T-helper 17 cell (primary cell): Measurements from ENCODE around the gene RGS10. TPM values are rescaled to one million over a fixed set of nuclear protein-coding genes. Genes with fewer than 3 reads are reported as not detected.

Source experiments
- ATAC-seq: fragments of 150-1000 bp; cut with Tn5 transposase; 2 replicates; pipeline ENCODE4 v1.10.0; 2021; ENCODE audit warnings: mild to moderate bottlenecking, moderate library complexity
- DNase-seq, 3 donors: peaks; one replicate each; pipeline versions ENCODE4 v3.0.0 to v3.0.0-alpha.2; 2020 to 2021
- H3K9me3 ChIP-seq: one replicate; pipeline ENCODE4 v1.7.0; 2013; ENCODE audit warnings: low read length, mild to moderate bottlenecking; ENCODE audit not compliant: control insufficient read depth, poor library complexity, severe bottlenecking
- H3K27ac Mint-ChIP-seq: one replicate; pipeline ENCODE4 v1.8.0; 2022; ENCODE audit warnings: mild to moderate bottlenecking, moderate library complexity, mixed read lengths
- H3K27me3 Mint-ChIP-seq: one replicate; pipeline ENCODE4 v1.8.0; 2022; ENCODE audit warnings: mixed read lengths
- H3K36me3 Mint-ChIP-seq: one replicate; pipeline ENCODE4 v1.8.0; 2022; ENCODE audit warnings: low read depth, mixed read lengths
- H3K4me1 Mint-ChIP-seq: one replicate; pipeline ENCODE4 v1.8.0; 2022; ENCODE audit warnings: mild to moderate bottlenecking, mixed read lengths
- H3K4me3 Mint-ChIP-seq: one replicate; pipeline ENCODE4 v1.8.0; 2022; ENCODE audit warnings: mild to moderate bottlenecking, moderate library complexity, mixed read lengths
- total RNA-seq, 4 donors: library from RNA in 2 of 4; stranded (reverse) in 2 of 4; gene quantifications; one replicate each; pipeline ENCODE4 v1.2.3 and lab custom pipeline; 2022 to 2026

Gene RGS10
- total RNA-seq, 2 donors from 2014 or later: 64.7 to 135 TPM

DNA sequence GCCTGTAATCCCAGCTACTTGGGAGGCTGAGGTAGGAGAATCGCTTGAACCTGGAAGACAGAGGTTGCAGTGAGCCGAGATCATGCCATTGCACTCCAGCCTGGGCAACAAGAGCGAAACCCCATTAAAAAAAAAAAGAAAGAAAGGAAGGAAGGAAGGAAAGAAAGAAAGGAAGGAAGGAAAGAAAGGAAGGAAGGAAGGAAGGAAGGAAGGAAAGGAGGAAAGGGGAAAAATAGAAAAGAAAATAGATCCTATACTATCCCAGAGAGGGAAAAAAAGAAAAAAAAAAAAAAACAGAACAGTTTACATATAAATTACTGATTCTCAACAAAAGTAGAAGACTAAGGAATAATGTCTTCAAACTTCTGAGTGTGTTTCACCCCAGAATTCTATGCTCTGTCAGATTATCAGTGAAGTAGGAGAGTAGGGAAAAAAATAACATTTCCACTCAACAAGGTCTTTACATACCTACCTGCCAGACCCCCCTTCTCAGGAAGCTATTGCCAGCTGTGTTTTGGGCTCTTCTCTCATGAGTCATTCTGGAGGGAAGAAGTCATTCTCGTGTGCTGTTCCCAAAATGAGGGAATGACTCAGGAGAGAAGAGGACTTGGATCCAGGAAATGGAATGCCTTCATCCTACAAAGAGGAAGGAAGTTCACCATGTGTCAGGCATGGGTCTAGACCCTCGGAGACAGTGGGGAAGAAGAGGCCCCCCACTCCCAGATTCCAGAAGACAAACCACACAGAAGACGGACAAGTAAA, 20.9 kb downstream of the RGS10 start:
- H3K36me3 Mint-ChIP-seq: peaks cover 2% of the 10 kb centered on the region
- no peaks in the 10 kb centered on the region for H3K9me3 ChIP-seq
- no peak for DNase-seq
- peaks cover 29% of the 10 kb centered on the region for H3K4me1 Mint-ChIP-seq
- no peaks in the 10 kb centered on the region for H3K27me3 Mint-ChIP-seq
- no peak overlapping the region for H3K4me3 Mint-ChIP-seq
- ATAC-seq: no peak
- H3K27ac Mint-ChIP-seq: peak overlapping the region; percentile 90

DNA sequence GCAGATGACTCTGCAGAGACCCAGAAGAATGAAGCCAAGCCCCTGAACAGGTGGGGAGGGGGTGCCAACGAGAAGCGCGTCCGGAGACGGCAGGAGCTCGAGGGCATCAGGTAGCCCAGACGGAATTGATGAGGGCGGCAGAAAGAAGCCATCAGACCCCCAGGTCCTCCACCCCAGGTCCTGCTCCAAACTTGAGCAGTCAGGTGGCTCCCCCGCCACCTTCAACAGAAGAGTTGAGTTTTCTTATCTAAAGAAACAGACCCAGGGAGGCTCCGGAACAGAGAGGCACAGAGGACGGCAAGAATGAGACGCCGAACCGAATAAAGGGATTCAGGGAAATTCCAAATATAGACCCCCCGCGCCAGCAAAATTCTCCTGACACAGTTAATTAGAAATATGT, 22.2 kb downstream of the RGS10 start:
- Mint-ChIP-seq H3K27ac (peak overlapping the region; percentile 93), H3K4me1 (peaks cover 38% of the 10 kb centered on the region), H3K36me3 (peaks cover 2% of the 10 kb centered on the region), H3K27me3 (no peaks in the 10 kb centered on the region), H3K4me3 (no peak overlapping the region)
- ATAC-seq (no peak), DNase-seq (no peak)
- H3K9me3 ChIP-seq: no peaks in the 10 kb centered on the region

GRCh38 chr10:119518936-119519335, 23.6 kb downstream of the RGS10 start:
- no peaks in the 10 kb centered on the region for H3K9me3 ChIP-seq
- DNase-seq (no peak), ATAC-seq (no peak)
- peaks cover 38% of the 10 kb centered on the region for H3K4me1 Mint-ChIP-seq
- H3K4me3 Mint-ChIP-seq: peak overlapping the region; percentile 87
- H3K36me3 Mint-ChIP-seq: peaks cover under 1% of the 10 kb centered on the region
- peak overlapping the region; percentile 93 for H3K27ac Mint-ChIP-seq
- H3K27me3 Mint-ChIP-seq: no peaks in the 10 kb centered on the region

GRCh38 chr10:119518176-119518575, 24.3 kb downstream of the RGS10 start:
- Mint-ChIP-seq H3K4me3 (peak overlapping the region; percentile 87), H3K27ac (peak overlapping the region; percentile 93), H3K4me1 (peaks cover 37% of the 10 kb centered on the region), H3K36me3 (no peaks in the 10 kb centered on the region), H3K27me3 (no peaks in the 10 kb centered on the region)
- DNase-seq: no peak
- no peaks in the 10 kb centered on the region for H3K9me3 ChIP-seq
- ATAC-seq: no peak

DNA sequence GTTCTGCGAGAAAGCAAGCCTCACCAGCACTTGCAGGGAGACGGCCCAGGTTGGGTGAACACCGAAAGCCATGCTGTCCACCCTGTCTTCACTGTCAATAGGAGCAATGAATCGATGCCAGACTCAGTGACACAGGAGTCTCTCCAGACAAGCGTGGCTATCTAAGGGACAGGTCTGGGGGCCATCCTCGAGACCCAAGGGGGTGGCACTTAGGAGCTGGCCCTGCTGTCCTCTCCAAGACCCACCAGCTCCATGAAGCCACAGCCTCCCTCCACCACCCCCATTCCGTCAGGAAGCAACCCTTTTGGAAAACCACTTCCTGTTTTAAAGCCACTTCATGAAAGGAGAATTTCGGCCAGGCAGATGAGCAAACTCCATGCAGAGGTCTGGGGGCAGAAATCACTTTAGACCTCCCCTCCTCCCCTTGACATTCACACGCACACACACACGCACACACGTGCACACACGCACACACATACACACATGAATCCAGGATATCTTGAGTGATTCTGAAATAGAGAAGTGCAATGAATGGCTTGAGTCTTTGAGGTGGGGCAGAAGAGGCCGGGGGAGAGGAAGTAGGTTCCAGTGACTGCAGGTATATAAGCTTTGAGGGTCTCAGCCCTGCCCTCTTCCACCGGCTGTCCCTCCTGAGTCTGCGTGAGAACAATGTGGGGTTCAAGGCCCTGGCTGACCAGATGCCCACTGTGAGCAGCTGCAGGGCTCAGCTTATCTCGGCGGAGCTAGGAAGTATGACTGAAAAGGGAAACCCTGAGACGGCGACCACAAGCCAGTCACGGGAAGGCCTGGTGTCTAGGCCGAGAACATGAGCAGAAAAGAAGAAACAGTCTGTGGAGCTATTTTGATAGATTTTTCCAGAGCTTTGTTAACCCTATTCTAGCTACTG, 25.0 kb downstream of the RGS10 start:
- H3K27me3 Mint-ChIP-seq: no peaks in the 10 kb centered on the region
- H3K4me3 Mint-ChIP-seq: peak overlapping the region; percentile 87
- H3K27ac Mint-ChIP-seq: peak overlapping the region; percentile 93
- ATAC-seq (peak; percentile 61), DNase-seq (peak in 1 of 3 donors; percentile 18)
- H3K4me1 Mint-ChIP-seq: peaks cover 37% of the 10 kb centered on the region
- H3K9me3 ChIP-seq: no peaks in the 10 kb centered on the region
- H3K36me3 Mint-ChIP-seq: no peaks in the 10 kb centered on the region

DNA sequence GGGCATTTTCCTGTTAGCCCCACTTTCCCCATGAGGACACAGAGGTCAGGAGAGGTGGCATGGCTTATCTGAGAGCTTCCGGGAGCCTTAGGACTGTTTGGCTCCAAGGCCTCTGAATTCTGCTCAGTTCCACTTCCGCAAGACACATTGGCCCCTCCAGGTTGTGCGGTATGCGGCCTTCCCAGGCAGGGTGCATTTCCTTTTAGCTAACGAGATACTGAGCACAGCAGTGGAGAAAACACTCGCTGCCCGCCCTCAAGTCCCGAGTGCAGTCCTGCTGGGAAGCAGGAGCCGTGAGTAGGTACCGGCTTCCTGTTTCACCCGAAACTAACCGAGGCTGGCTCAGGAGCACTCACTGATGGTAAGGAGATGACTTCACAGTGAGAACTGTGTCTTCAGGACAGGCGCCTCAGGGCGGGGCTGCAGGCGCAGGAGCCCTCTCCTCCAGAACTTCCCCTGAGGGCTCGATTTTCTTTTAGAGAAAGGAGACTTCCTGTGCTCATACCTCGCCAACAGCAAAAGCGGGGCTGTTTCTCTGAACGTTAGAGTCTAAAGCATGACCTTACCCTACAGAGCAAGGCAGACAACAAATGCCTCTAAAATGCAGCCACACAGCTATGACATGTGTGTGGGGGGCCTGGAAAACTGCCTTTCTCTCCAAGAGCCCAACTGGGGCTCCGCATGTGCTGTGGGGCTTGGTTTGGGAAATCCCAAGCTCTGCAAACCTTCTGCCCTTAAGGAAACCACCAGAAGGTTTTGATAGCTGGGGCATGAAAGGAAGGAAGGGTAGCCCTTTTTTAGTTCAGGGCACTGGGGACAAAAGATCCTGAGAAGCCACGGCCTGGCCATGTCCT, 25.9 kb downstream of the RGS10 start:
- no peaks in the 10 kb centered on the region for H3K9me3 ChIP-seq
- DNase-seq (peak in 1 of 3 donors; percentile 44), ATAC-seq (peak; percentile 76)
- Mint-ChIP-seq H3K4me1 (peaks cover 37% of the 10 kb centered on the region), H3K27me3 (no peaks in the 10 kb centered on the region), H3K27ac (peak overlapping the region; percentile 93), H3K36me3 (peaks cover 2% of the 10 kb centered on the region), H3K4me3 (peak overlapping the region; percentile 87)

GRCh38 chr10:119515511-119516045, 26.9 kb downstream of the RGS10 start:
- peaks cover 38% of the 10 kb centered on the region for H3K4me1 Mint-ChIP-seq
- no peak for ATAC-seq
- H3K4me3 Mint-ChIP-seq: peak overlapping the region; percentile 33
- no peak for DNase-seq
- peaks cover 3% of the 10 kb centered on the region for H3K36me3 Mint-ChIP-seq
- H3K27ac Mint-ChIP-seq: peak overlapping the region; percentile 93
- H3K27me3 Mint-ChIP-seq: no peaks in the 10 kb centered on the region
- H3K9me3 ChIP-seq: no peaks in the 10 kb centered on the region

- ATAC-seq (no peak), DNase-seq (no peak)
- Mint-ChIP-seq H3K36me3 (peaks cover 9% of the 10 kb centered on the region), H3K27ac (peak overlapping the region; percentile 93), H3K4me1 (peaks cover 38% of the 10 kb centered on the region), H3K4me3 (no peak overlapping the region), H3K27me3 (no peaks in the 10 kb centered on the region)
- no peaks in the 10 kb centered on the region for H3K9me3 ChIP-seq
Observed at GRCh38 chr10:119514819-119515218, 27.7 kb downstream of the RGS10 start.

GRCh38 chr10:119511828-119512515, 30.5 kb downstream of the RGS10 start:
- no peaks in the 10 kb centered on the region for H3K9me3 ChIP-seq
- no peak overlapping the region for H3K27ac Mint-ChIP-seq
- H3K36me3 Mint-ChIP-seq: peaks cover 9% of the 10 kb centered on the region
- H3K4me1 Mint-ChIP-seq: peaks cover 19% of the 10 kb centered on the region
- no peak overlapping the region for H3K4me3 Mint-ChIP-seq
- no peak for DNase-seq
- H3K27me3 Mint-ChIP-seq: no peaks in the 10 kb centered on the region
- no peak for ATAC-seq

GRCh38 chr10:119509909-119510451, 32.5 kb downstream of the RGS10 start:
- Mint-ChIP-seq H3K4me3 (no peak overlapping the region), H3K27me3 (no peaks in the 10 kb centered on the region), H3K4me1 (peaks cover 15% of the 10 kb centered on the region), H3K36me3 (peaks cover 9% of the 10 kb centered on the region), H3K27ac (peak overlapping the region; percentile 63)
- no peak for ATAC-seq
- H3K9me3 ChIP-seq: no peaks in the 10 kb centered on the region
- DNase-seq: no peak

- Mint-ChIP-seq H3K4me3 (no peak overlapping the region), H3K36me3 (peaks cover 9% of the 10 kb centered on the region)
Observed at GRCh38 chr10:119507115-119507514, 35.4 kb downstream of the RGS10 start.

More at GRCh38 chr10:119507115-119507514, 35.4 kb downstream of the RGS10 start:
- DNase-seq (no peak), ATAC-seq (no peak)
- Mint-ChIP-seq H3K27me3 (no peaks in the 10 kb centered on the region), H3K4me1 (peaks cover 35% of the 10 kb centered on the region), H3K27ac (peak overlapping the region; percentile 65)
- no peaks in the 10 kb centered on the region for H3K9me3 ChIP-seq
